Astrocyte (in vitro differentiated cells and primary cell): ENCODE data around the gene ATP6V1G2. TPM values are rescaled to one million over a fixed set of nuclear protein-coding genes. Genes with fewer than 3 reads are reported as not detected.

Experiments
- DNase-seq: peaks from one replicate; pipeline ENCODE4 v3.0.0-alpha.2; 2010; ENCODE audit warnings: low read depth
- FAIRE-seq: peaks from 2 replicates; lab custom pipeline; 2011; peaks lifted over from hg19 to GRCh38; lab: Jason Lieb, UNC
- H2AFZ ChIP-seq: 2 replicates; pipeline ENCODE4 v1.6.0; 2012; ENCODE audit warnings: low read depth, low read length, inconsistent platforms
- H3K27ac ChIP-seq: 2 replicates; pipeline ENCODE4 v1.5.1; 2011; ENCODE audit warnings: low read depth, low read length, inconsistent platforms
- H3K27me3 ChIP-seq: 2 replicates; pipeline ENCODE4 v1.6.0; 2011; ENCODE audit warnings: low read length, inconsistent platforms; ENCODE audit not compliant: insufficient read depth
- H3K36me3 ChIP-seq: 2 replicates; pipeline ENCODE4 v1.5.1; 2011; ENCODE audit warnings: low read length, inconsistent platforms; ENCODE audit not compliant: insufficient read depth
- H3K4me1 ChIP-seq: 2 replicates; pipeline ENCODE4 v1.5.1; 2011; ENCODE audit warnings: low read length, inconsistent platforms; ENCODE audit not compliant: insufficient read depth
- H3K4me2 ChIP-seq: 2 replicates; pipeline ENCODE4 v1.6.0; 2012; ENCODE audit warnings: low read length, inconsistent platforms
- H3K4me3 ChIP-seq: 2 replicates; pipeline ENCODE4 v1.5.1; 2011; ENCODE audit warnings: low read depth, mild to moderate bottlenecking, low read length, inconsistent platforms; ENCODE audit not compliant: insufficient read depth
- H3K79me2 ChIP-seq: 2 replicates; pipeline ENCODE4 v1.6.0; 2012; ENCODE audit warnings: mild to moderate bottlenecking, low read length, inconsistent platforms; ENCODE audit not compliant: insufficient read depth
- H3K9ac ChIP-seq: 2 replicates; pipeline ENCODE4 v1.6.0; 2012; ENCODE audit warnings: mild to moderate bottlenecking, low read length, inconsistent platforms
- H3K9me3 ChIP-seq: 2 replicates; pipeline ENCODE4 v1.5.1; 2012; ENCODE audit warnings: low read depth, mild to moderate bottlenecking, low read length, inconsistent platforms; ENCODE audit not compliant: insufficient read depth
- H4K20me1 ChIP-seq: 2 replicates; pipeline ENCODE4 v1.6.0; 2012; ENCODE audit warnings: low read length, inconsistent platforms; ENCODE audit not compliant: insufficient read depth
- H3K27ac Mint-ChIP-seq: one replicate; pipeline ENCODE4 v1.8.0; 2021; ENCODE audit warnings: mild to moderate bottlenecking, mixed read lengths; ENCODE audit not compliant: unreplicated experiment
- H3K27me3 Mint-ChIP-seq: one replicate; pipeline ENCODE4 v1.8.0; 2021; ENCODE audit warnings: low read depth, mixed read lengths; ENCODE audit not compliant: unreplicated experiment
- H3K36me3 Mint-ChIP-seq: one replicate; pipeline ENCODE4 v1.8.0; 2021; ENCODE audit warnings: low read depth, mixed read lengths; ENCODE audit not compliant: unreplicated experiment
- H3K4me1 Mint-ChIP-seq: one replicate; pipeline ENCODE4 v1.8.0; 2021; ENCODE audit warnings: low read depth, mixed read lengths; ENCODE audit not compliant: unreplicated experiment
- H3K4me3 Mint-ChIP-seq: one replicate; pipeline ENCODE4 v1.8.0; 2021; ENCODE audit warnings: mild to moderate bottlenecking, moderate library complexity, mixed read lengths; ENCODE audit not compliant: unreplicated experiment
- H3K9me3 Mint-ChIP-seq: one replicate; pipeline ENCODE4 v1.8.0; 2021; ENCODE audit warnings: mild to moderate bottlenecking, mixed read lengths; ENCODE audit not compliant: unreplicated experiment
- EZH2 ChIP-seq: IDR thresholded peaks from 2 replicates; pipeline ENCODE4 v1.6.1; 2012; ENCODE audit warnings: mild to moderate bottlenecking, low read length, inconsistent platforms; ENCODE audit not compliant: insufficient read depth
- total RNA-seq: library from RNA; stranded (reverse); gene quantifications from 2 replicates; pipeline ENCODE4 v1.2.1, GENCODE V29; 2021
- TF ChIP-seq, protein P1 (sequence below): IDR thresholded peaks from 2 replicates; pipeline ENCODE4 v1.5.1; 2011; ENCODE audit warnings: low read depth, mild to moderate bottlenecking, inconsistent platforms, low read length, moderate library complexity; ENCODE audit not compliant: insufficient read depth

Gene ATP6V1G2
- total RNA-seq, 1 donor from 2014 or later: 2.6 TPM

DNA sequence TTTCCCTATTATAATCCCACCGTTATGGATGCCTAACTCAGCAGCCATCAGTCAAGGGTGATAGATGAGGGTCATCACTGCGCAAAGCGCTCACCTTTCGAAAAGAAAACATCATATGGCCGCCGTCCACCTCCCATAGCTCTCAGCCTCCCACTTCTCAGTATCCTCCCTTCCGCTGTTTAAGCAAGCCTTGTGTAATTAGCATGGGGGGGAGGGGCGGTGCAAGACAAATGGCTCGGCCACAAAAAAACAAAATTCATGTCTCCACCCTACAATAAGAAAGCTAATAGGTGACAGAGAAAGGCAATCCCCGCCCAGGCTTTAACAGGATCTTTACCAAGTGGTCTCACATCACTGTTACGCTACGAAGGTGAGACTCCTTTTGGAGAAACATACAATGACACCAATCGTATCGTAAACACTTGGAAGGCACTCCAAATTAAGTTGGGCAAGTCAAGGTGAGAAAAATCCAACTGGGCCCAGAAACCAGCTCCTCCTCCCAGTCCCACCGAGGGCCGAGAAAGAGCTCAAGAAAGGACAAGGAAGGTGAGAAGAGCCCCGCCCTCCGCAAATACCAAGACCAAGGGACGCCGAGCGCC, 5.2 kb downstream of the ATP6V1G2 start:
- Mint-ChIP-seq H3K27ac (peak overlapping the region; percentile 98), H3K4me3 (peak overlapping the region; percentile 100), H3K36me3 (peaks cover 26% of the 10 kb centered on the region), H3K9me3 (no peaks in the 10 kb centered on the region), H3K4me1 (peaks cover 30% of the 10 kb centered on the region), H3K27me3 (no peaks in the 10 kb centered on the region)
- Histone ChIP-seq H4K20me1 (peaks cover 47% of the 10 kb centered on the region), H3K4me3 (peak overlapping the region; percentile 84), H3K4me2 (peak overlapping the region; percentile 95), H3K27me3 (no peaks in the 10 kb centered on the region), H3K27ac (peak overlapping the region; percentile 98), H3K9ac (peak overlapping the region; percentile 96), H3K9me3 (no peaks in the 10 kb centered on the region), H2AFZ (peak overlapping the region; percentile 80), H3K79me2 (peaks cover 56% of the 10 kb centered on the region), H3K36me3 (peaks cover 32% of the 10 kb centered on the region), H3K4me1 (peaks cover 32% of the 10 kb centered on the region)
- TF ChIP-seq, protein P1, sequence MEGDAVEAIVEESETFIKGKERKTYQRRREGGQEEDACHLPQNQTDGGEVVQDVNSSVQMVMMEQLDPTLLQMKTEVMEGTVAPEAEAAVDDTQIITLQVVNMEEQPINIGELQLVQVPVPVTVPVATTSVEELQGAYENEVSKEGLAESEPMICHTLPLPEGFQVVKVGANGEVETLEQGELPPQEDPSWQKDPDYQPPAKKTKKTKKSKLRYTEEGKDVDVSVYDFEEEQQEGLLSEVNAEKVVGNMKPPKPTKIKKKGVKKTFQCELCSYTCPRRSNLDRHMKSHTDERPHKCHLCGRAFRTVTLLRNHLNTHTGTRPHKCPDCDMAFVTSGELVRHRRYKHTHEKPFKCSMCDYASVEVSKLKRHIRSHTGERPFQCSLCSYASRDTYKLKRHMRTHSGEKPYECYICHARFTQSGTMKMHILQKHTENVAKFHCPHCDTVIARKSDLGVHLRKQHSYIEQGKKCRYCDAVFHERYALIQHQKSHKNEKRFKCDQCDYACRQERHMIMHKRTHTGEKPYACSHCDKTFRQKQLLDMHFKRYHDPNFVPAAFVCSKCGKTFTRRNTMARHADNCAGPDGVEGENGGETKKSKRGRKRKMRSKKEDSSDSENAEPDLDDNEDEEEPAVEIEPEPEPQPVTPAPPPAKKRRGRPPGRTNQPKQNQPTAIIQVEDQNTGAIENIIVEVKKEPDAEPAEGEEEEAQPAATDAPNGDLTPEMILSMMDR: no peak
- no peak for TF ChIP-seq EZH2
- FAIRE-seq: no peak
- DNase-seq: peak; percentile 26

DNA sequence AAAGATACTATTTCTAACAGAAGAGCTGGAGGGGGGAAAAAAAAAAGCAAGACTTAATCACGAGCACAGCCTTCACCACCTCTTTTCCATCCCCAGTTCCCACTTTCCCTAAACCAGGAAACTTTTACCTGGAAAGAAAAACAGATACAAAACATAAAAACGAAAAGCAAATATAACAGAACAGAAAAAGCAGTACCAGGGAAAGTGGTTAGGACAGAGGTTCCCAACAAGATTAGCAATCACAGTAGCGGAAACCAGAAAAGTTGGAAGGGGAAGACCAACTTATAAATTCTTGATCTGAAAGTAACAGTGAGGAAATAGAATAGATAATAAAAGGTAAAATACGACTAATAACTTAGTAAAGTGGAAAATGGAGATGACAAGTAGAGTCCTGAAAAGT, 5.8 kb downstream of the ATP6V1G2 start:
- DNase-seq (no peak), FAIRE-seq (no peak)
- Mint-ChIP-seq H3K36me3 (peaks cover 30% of the 10 kb centered on the region), H3K9me3 (no peaks in the 10 kb centered on the region), H3K27ac (peak overlapping the region; percentile 98), H3K27me3 (no peaks in the 10 kb centered on the region), H3K4me3 (peak overlapping the region; percentile 100), H3K4me1 (peaks cover 30% of the 10 kb centered on the region)
- Histone ChIP-seq H3K9ac (peak overlapping the region; percentile 96), H3K4me1 (peaks cover 29% of the 10 kb centered on the region), H3K79me2 (peaks cover 61% of the 10 kb centered on the region), H3K36me3 (peaks cover 37% of the 10 kb centered on the region), H2AFZ (no peak overlapping the region), H3K27ac (peak overlapping the region; percentile 98), H3K27me3 (no peaks in the 10 kb centered on the region), H3K4me2 (peak overlapping the region; percentile 95), H4K20me1 (peaks cover 53% of the 10 kb centered on the region), H3K9me3 (no peaks in the 10 kb centered on the region), H3K4me3 (peak overlapping the region; percentile 84)
- TF ChIP-seq EZH2: no peak
- TF ChIP-seq, protein P1: no peak

DNA sequence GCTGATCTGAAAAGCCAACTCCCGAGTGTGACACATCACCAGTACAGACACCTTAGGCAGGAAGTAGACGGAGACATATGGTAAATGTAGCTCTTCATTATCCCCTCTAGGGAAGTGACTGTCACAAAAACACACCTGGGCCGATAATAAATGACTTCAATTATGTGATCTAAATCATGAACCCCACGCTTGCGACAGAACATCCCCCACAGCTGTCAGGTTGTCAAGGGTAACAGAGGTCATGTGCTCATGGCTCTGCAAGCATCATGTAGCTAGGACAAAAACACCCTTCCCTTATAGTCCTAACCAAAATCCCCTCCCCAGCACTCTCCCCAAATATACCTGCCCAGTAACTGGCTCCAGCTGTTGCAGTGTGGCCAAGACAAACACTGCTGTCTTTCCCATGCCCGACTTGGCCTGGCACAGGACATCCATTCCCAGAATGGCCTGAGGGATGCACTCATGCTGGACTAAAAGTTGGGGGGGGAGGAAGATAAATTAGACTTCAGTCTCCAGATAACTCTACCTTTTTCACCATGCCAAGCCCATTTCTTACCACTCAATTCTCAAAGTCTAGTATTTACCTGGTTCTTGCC, 7.5 kb downstream of the ATP6V1G2 start:
- TF ChIP-seq, protein P1: no peak
- TF ChIP-seq EZH2: no peak
- Mint-ChIP-seq H3K9me3 (no peaks in the 10 kb centered on the region), H3K4me3 (peak overlapping the region; percentile 100), H3K27ac (peak overlapping the region; percentile 48), H3K27me3 (no peaks in the 10 kb centered on the region), H3K4me1 (peaks cover 29% of the 10 kb centered on the region), H3K36me3 (peaks cover 35% of the 10 kb centered on the region)
- H3K4me3 ChIP-seq: peak overlapping the region; percentile 84
- peaks cover 29% of the 10 kb centered on the region for H3K4me1 ChIP-seq
- H3K27me3 ChIP-seq: no peaks in the 10 kb centered on the region
- no peak overlapping the region for H3K27ac ChIP-seq
- peak overlapping the region; percentile 95 for H3K4me2 ChIP-seq
- peak overlapping the region; percentile 96 for H3K9ac ChIP-seq
- peaks cover 78% of the 10 kb centered on the region for H3K79me2 ChIP-seq
- no peak for DNase-seq
- no peak overlapping the region for H2AFZ ChIP-seq
- peaks cover 70% of the 10 kb centered on the region for H4K20me1 ChIP-seq
- no peak for FAIRE-seq
- no peaks in the 10 kb centered on the region for H3K9me3 ChIP-seq
- H3K36me3 ChIP-seq: peaks cover 53% of the 10 kb centered on the region
